Epithelial cell of esophagus (primary cell): ENCODE data around the gene KCNAB2.
A peak's percentile ranks its signal among the peaks of the same experiment; 100 is the strongest.

Experiments used
- DNase-seq: peaks from one replicate; pipeline ENCODE4 v3.0.0; 2010; ENCODE audit warnings: low read depth
- H3K4me3 ChIP-seq: 2 replicates; pipeline ENCODE4 v1.5.1; 2011; ENCODE audit warnings: mild to moderate bottlenecking, low read length, control low read depth
- CTCF ChIP-seq: IDR thresholded peaks from 2 replicates; pipeline ENCODE4 v1.5.1; 2011; ENCODE audit warnings: low read depth, mild to moderate bottlenecking, low read length, control low read depth, inconsistent platforms; ENCODE audit not compliant: insufficient read depth; ENCODE audit errors: missing control alignments

Gene KCNAB2

GRCh38 chr1:6045110-6045502 lies 582 bp upstream of the KCNAB2 start:
- TF ChIP-seq CTCF = no peak
- no peak overlapping the region for H3K4me3 ChIP-seq
- DNase-seq = no peak

- no peak for TF ChIP-seq CTCF
- H3K4me3 ChIP-seq = no peak overlapping the region
- no peak for DNase-seq
These were observed 591 bp downstream of the KCNAB2 start for GRCh38 chr1:6046279-6046678.

- H3K4me3 ChIP-seq = no peak overlapping the region
- TF ChIP-seq CTCF = no peak
- no peak for DNase-seq
These were observed 2.6 kb downstream of the KCNAB2 start for GRCh38 chr1:6048179-6048867.

- no peak for TF ChIP-seq CTCF
- no peak overlapping the region for H3K4me3 ChIP-seq
- no peak for DNase-seq
These were observed 3.7 kb downstream of the KCNAB2 start for GRCh38 chr1:6049419-6049818.

GRCh38 chr1:6051423-6051822 lies 5.7 kb downstream of the KCNAB2 start:
- TF ChIP-seq CTCF = no peak
- no peak overlapping the region for H3K4me3 ChIP-seq
- DNase-seq = no peak

- H3K4me3 ChIP-seq = no peak overlapping the region
- TF ChIP-seq CTCF = peak; percentile 66
- DNase-seq = peak; percentile 79
These were observed 7.0 kb downstream of the KCNAB2 start for GRCh38 chr1:6052543-6053205.

GRCh38 chr1:6053206-6053546 lies 7.5 kb downstream of the KCNAB2 start:
- H3K4me3 ChIP-seq = no peak overlapping the region
- TF ChIP-seq CTCF = no peak
- no peak for DNase-seq
